COLO668 (cell line): ENCODE results near the gene BSG.

Experiments
- DNase-seq: peaks from one replicate; lab custom pipeline; 2025; ENCODE audit not compliant: unreplicated experiment; lab: John Stamatoyannopoulos, UW

BSG gene

DNA sequence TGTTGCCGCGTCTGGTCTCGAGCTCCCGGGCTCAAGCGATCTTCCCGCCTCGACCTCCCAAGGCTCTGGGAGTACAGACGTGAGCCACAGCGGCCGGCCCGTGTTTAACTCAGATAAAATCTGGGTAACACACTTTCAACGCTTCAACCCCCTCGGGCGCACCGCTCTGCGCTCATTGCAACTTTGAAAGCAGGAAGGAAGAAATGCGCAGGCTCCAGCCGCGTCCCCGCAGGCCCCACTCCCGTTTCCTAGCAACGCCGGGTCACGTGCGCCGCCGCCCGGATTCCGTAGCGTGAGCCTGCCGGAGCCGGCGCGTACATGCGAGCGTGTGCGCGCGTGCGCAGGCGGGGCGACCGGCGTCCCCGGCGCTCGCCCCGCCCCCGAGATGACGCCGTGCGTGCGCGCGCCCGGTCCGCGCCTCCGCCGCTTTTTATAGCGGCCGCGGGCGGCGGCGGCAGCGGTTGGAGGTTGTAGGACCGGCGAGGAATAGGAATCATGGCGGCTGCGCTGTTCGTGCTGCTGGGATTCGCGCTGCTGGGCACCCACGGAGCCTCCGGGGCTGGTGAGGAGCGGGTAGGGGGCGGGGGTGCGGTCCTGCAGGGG, at the start of gene BSG:
BSG (plus strand) TSS at position 457 of the 603 bp plus-strand sequence; CDS start at position 496, 39 bp downstream.
- peak; percentile 99 for DNase-seq

- no peak for DNase-seq
These were observed 49.7 kb upstream of the BSG start for GRCh38 chr19:522726-523125.

DNA sequence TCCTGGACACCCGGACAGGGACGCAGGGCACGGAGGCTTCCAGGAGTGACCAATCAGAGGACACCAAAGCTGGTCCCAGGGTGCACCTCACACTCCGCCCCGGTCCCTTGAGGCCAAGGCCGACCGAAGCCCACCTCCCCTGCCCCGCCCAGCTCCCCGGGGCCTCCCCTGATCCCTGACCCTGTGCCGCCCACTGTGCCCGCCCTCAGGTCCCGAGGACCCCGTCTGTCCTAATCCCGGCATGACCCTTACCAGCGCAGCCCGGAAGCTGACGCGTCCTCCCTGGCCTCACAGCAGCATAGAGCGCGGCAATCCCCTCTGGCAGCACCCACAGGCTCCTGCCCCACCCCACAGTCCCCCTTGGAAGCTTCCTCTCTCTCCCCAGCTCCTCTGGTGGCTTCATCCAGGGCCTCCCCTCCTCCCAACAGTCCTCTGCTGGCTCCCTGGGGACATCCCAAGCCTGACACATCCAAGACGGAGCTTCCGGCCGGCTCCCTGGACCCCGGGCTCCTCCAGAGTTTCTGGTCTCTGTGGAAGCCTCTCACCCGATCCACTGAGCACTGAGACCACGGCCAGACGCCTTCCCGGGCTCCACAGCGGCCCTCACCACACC, 48.2 kb upstream of the BSG start:
- DNase-seq = peak; percentile 23

DNA sequence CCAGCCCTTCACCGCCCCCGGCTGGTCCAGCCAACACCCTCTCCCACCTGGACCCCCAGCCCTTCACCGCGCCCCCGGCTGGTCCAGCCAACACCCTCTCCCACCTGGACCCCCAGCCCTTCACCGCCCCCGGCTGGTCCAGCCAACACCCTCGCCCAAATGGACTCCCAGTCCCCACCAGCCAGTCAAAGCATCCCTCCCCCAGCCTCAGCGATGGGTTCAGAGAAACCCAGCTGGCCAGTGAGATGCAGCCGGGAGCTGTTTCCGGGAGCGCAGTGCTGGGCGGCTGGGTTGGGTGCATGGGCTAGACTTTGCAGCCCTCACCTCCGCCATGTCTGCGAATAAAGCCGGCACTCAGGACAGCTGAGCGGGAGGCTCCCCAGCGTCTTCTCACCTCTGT, 47.4 kb upstream of the BSG start:
- no peak for DNase-seq

DNA sequence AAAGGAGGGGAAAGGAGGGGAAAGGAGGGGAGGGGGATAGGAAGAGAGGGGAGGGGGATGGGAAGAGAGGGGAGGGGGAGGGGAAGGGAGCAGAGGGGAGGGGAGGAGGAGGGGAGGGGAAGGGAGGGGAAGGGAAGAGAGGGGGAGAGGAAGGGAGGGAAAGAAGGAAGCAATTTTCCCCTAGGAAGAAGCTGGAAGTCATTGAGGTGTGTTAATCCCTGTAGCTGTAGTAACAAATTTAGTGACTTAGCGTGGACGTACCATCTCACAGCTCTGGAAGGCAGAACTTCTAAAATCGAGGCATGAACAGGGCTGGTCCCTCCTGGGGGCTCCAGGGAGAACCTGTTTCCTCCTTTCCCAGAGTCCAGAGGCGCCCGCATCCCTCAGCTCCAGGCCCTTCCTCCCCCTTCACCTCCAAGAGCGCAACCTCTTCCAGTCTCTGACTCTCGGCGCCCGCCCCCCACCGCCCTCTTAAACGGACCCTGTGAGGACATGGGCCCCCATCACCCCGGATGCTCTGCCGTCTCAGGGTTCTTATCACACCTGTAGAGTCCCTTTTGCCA, 46.5 kb upstream of the BSG start:
- no peak for DNase-seq

GRCh38 chr19:530134-531008, 42.0 kb upstream of the BSG start:
- DNase-seq = peak; percentile 45

DNA sequence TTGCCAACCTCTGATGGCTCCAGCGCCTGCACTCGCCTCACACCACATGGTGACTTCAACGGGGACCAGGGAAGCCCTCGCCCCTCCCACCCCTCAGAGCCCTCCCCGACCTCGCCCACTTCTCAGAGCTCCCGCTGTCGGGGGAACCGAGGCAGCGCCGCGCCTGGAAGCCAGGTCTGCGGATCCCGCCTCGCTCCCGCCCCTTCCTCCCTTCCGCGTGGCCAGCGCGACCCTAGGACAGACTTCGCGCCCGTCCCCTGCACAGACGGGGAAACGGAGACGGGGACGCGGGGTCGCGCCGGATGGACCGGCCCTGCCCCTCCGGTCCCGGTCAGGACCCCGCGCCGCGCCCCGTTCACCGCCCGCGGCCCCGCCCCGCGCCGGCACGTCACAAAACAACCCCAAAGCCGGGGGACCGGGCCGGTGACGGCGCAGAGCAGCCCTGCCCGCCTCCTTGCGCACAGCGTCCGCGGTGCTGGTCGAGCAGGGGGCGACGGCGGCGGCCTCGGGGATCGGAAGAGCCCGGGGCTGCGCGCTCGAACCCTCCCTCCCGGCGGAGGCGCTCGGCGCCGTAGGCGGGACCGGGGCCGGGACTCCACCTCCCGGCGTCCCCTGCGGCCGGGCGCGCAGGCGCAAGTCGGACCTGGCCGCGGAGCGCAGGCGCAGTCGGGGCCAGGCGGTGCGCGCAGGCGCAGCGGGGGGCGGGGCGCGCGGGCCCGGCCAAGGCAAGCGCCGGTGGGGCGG, 41.2 kb upstream of the BSG start:
- DNase-seq = peak; percentile 94

GRCh38 chr19:531753-532560, 40.4 kb upstream of the BSG start, which contains the start of gene CDC34:
Gene CDC34 (plus strand): TSS chr19:531760. CDS start chr19:531932, 172 bp downstream.
- DNase-seq = peak; percentile 60

- DNase-seq = peak; percentile 63
These were observed 39.6 kb upstream of the BSG start for GRCh38 chr19:532561-533363.

- peak; percentile 14 for DNase-seq
These were observed 38.9 kb upstream of the BSG start for GRCh38 chr19:533364-534058.

GRCh38 chr19:534088-534487, 38.3 kb upstream of the BSG start:
- no peak for DNase-seq

DNA sequence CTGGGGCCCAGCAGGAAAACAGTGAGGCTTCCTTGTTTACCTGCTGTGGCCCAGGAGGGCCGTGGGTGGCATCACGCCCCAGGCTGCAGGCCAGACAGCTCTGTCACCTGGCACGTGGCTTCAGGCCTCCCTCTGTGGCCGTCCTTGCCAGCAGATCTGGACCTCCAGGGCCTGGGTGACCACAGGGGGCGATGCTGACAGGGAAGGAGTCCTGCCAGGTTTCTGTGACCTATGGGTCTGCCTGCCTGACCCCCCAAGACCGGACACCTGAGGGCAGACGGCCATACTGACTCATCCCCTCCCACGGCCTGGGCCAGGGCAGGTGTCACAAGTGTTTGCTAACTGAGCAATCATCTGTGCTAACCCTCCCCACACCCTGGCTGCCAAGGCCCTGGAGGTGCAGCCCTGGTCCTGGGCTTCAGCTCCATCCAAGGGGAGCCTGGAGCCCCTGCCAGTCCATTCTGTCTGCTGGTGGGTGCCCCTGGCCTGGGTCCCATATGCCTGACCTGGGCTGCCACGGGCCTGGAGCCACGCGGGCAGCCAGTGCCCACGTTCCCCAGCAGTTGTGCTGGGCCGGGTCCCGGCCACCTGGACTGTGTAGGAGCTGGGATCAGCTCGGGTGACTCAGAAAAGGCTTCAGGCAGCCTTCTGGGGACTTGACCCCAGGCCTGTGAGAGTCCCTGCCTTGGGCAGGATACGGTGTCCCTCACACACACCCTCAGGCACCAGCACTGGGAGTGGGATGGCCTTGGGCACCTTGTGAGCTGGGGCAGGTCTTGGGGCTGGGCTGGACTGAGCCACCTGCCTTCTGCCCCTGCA, 37.2 kb upstream of the BSG start:
- DNase-seq = peak; percentile 77

GRCh38 chr19:536031-536880, 36.1 kb upstream of the BSG start:
- DNase-seq = no peak

DNA sequence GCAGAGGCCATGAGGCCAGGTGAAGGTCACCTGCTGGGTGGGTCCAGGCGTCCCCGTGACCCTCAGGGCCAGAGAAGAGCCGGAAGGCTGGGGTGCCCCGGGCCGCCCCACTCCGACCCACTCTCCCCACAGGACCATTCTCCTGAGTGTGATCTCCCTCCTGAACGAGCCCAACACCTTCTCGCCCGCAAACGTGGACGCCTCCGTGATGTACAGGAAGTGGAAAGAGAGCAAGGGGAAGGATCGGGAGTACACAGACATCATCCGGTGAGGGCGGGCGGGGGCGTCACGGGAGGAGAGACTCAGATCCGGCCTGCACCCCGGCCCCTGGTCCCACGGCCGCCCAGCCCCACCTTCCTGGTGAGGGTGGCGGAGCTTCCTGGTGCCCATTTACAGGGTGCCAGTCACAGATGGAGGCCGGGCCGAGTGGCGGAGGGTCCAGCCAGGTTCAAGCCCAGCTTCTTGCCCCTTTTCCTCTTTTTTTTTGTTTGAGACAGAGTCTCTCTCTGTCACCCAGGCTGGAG, 35.5 kb upstream of the BSG start:
- no peak for DNase-seq

GRCh38 chr19:538641-539428, 33.6 kb upstream of the BSG start:
- DNase-seq = no peak
